SHP77 treated with DMSO at 0.1 percent for 48 hours (cell line): ENCODE measurements around the gene NOX5.

ENCODE experiments used
- DNase-seq: peaks from one replicate; lab custom pipeline; 2025; lab: John Stamatoyannopoulos, UW

The NOX5 gene

GRCh38 chr15:69082021-69082502, 67.6 kb downstream of the NOX5 start:
- no peak for DNase-seq

- DNase-seq, result no peak
Measured at GRCh38 chr15:69082554-69082953, 68.1 kb downstream of the NOX5 start.

GRCh38 chr15:69084404-69085030, 70.0 kb downstream of the NOX5 start:
- DNase-seq, result no peak

- DNase-seq, result no peak
Measured at GRCh38 chr15:69085325-69086081, 71.0 kb downstream of the NOX5 start.

- no peak for DNase-seq
Measured at GRCh38 chr15:69086427-69087204, 72.1 kb downstream of the NOX5 start.

GRCh38 chr15:69087366-69087976, 73.0 kb downstream of the NOX5 start:
- no peak for DNase-seq

- no peak for DNase-seq
Measured at GRCh38 chr15:69088300-69088965, 73.9 kb downstream of the NOX5 start.

- DNase-seq, result no peak
Measured at GRCh38 chr15:69089258-69089657, 74.8 kb downstream of the NOX5 start.

- no peak for DNase-seq
Measured at GRCh38 chr15:69090197-69090948, 75.9 kb downstream of the NOX5 start.

- DNase-seq, result no peak
Measured at GRCh38 chr15:69091654-69092053, 77.2 kb downstream of the NOX5 start.

- no peak for DNase-seq
Measured at GRCh38 chr15:69092159-69092558, 77.7 kb downstream of the NOX5 start.

GRCh38 chr15:69093127-69093526, 78.6 kb downstream of the NOX5 start:
- no peak for DNase-seq

GRCh38 chr15:69093614-69094013, 79.1 kb downstream of the NOX5 start:
- DNase-seq, result no peak

GRCh38 chr15:69094124-69094921, 79.8 kb downstream of the NOX5 start:
- no peak for DNase-seq

GRCh38 chr15:69095274-69095673, 80.8 kb downstream of the NOX5 start:
- no peak for DNase-seq

GRCh38 chr15:69096196-69096595, 81.7 kb downstream of the NOX5 start:
- no peak for DNase-seq

GRCh38 chr15:69096626-69097025, 82.1 kb downstream of the NOX5 start:
- DNase-seq, result no peak

- DNase-seq, result no peak
Measured at GRCh38 chr15:69098771-69099170, 84.3 kb downstream of the NOX5 start.

- DNase-seq, result no peak
Measured at GRCh38 chr15:69099941-69100340, 85.4 kb downstream of the NOX5 start.

- DNase-seq, result no peak
Measured at GRCh38 chr15:69100821-69101220, 86.3 kb downstream of the NOX5 start.
